ENCODE results near the gene AEN.
"Not testable (repeated sequence)": the region's sequence is repeated elsewhere in the genome, so short reads cannot be mapped to it uniquely, and the experiment has no call there.

The AEN gene

GRCh38 chr15:88637436-88637835, 16.3 kb downstream of the AEN start:
- TF ChIP-seq CTCF (IDR thresholded peaks at IDR 0.05; ENCODE audit: insufficient read depth, low read depth, low read length, missing control alignments): no peak
- DNase-seq (ENCODE audit: low read depth): no peak
- peak overlapping the region; percentile 63 for H3K4me3 ChIP-seq (ENCODE audit: low read depth, low read length)

- H3K4me3 ChIP-seq (ENCODE audit: low read depth, low read length): peak overlapping the region; percentile 63
- TF ChIP-seq CTCF (IDR thresholded peaks at IDR 0.05; ENCODE audit: insufficient read depth, low read depth, low read length, missing control alignments): no peak
- DNase-seq (ENCODE audit: low read depth): no peak
Measured at GRCh38 chr15:88637841-88638625, 16.9 kb downstream of the AEN start.

GRCh38 chr15:88638626-88639372, 17.7 kb downstream of the AEN start, which contains the start of gene ISG20:
ISG20 (plus strand) TSS chr15:88639016; CDS start chr15:88639367, 351 bp downstream.
- DNase-seq (ENCODE audit: low read depth): peak; percentile 99
- H3K4me3 ChIP-seq (ENCODE audit: low read depth, low read length): peak within 1 kb of the TSS; percentile 82
- peak; percentile 31 for TF ChIP-seq CTCF (IDR thresholded peaks at IDR 0.05; ENCODE audit: insufficient read depth, low read depth, low read length, missing control alignments)

- no peak for DNase-seq (ENCODE audit: low read depth)
- no peak for TF ChIP-seq CTCF (IDR thresholded peaks at IDR 0.05; ENCODE audit: insufficient read depth, low read depth, low read length, missing control alignments)
- H3K4me3 ChIP-seq (ENCODE audit: low read depth, low read length): peak overlapping the region; percentile 82
Measured at GRCh38 chr15:88641959-88642452, 20.9 kb downstream of the AEN start.

- not testable (repeated sequence) for H3K4me3 ChIP-seq (ENCODE audit: low read depth, low read length)
Measured at GRCh38 chr15:88642514-88642913, 21.4 kb downstream of the AEN start.

GRCh38 chr15:88644741-88645140, 23.6 kb downstream of the AEN start:
- no peak for TF ChIP-seq CTCF (IDR thresholded peaks at IDR 0.05; ENCODE audit: insufficient read depth, low read depth, low read length, missing control alignments)
- no peak for DNase-seq (ENCODE audit: low read depth)
- no peak overlapping the region for H3K4me3 ChIP-seq (ENCODE audit: low read depth, low read length)

More at GRCh38 chr15:88642514-88642913, 21.4 kb downstream of the AEN start:
- not testable (repeated sequence) for DNase-seq (ENCODE audit: low read depth)
